Pancreas (tissue), 10 donors: ENCODE results near the gene ARIH2. TPM values are rescaled to one million over a fixed set of nuclear protein-coding genes. Genes with fewer than 3 reads are reported as not detected.

Source experiments
- ATAC-seq, 4 donors: fragments of 200-7000 bp; cut with Tn5 transposase; one replicate each; pipeline versions ENCODE4 v1.8.0 to v1.9.1; 2020; ENCODE audit warnings: mild to moderate bottlenecking in 4 of 4, moderate library complexity in 4 of 4
- DNase-seq, 6 donors: peaks; one replicate each; pipeline ENCODE4 v3.0.0-alpha.2; 2020
- FAIRE-seq: peaks from 2 replicates; lab custom pipeline; 2012; peaks lifted over from hg19 to GRCh38; lab: Jason Lieb, UNC
- H3K27ac ChIP-seq, 4 donors: fragments of 200-600 bp; sonication (generic); 1 replicate in 3 of 4; 2 replicates in 1 of 4; pipeline versions ENCODE4 v1.5.0 to v1.8.0; 2020
- H3K27me3 ChIP-seq, 4 donors: fragments of 200-600 bp; one replicate each; pipeline ENCODE4 v1.8.0; 2021
- H3K36me3 ChIP-seq, 3 donors: fragments of 200-600 bp; sonication (generic) in 1 of 3; one replicate each; pipeline versions ENCODE4 v1.5.0 to v1.8.0; 2020 to 2021
- H3K4me1 ChIP-seq, 3 donors: fragments of 200-600 bp; one replicate each; pipeline ENCODE4 v1.8.0; 2021
- H3K4me3 ChIP-seq, 4 donors: fragments of 200-600 bp; sonication (generic) in 2 of 4; one replicate each; pipeline versions ENCODE4 v1.5.0 to v1.8.0; 2020 to 2021
- H3K9me3 ChIP-seq, 4 donors: fragments of 200-600 bp; one replicate each; pipeline ENCODE4 v1.8.0; 2021
- CTCF ChIP-seq, 4 donors: fragments of 200-600 bp; sonication (generic) in 3 of 4; IDR thresholded peaks; one replicate each; pipeline versions ENCODE4 v1.5.0 to v1.8.0; 2021; ENCODE audit warnings: antibody characterized with exemption in 4 of 4
- WGBS, 2 donors: extraction: QIAGEN DNeasy Blood & Tissue Kit; methylation state at CpG; one replicate each; pipeline ENCODE4 v1.1.7; 2013; 5-methylcytosine and 5-hydroxymethylcytosine counted together
- intact Hi-C, 3 donors: fragments of 100-400 bp; cut with DNase I; formaldehyde crosslinking; loops; one replicate each; pipeline versions ENCODE4 v1.11.1 to v1.14.2; 2022
- polyA plus RNA-seq, 2 donors: library from polyadenylated mRNA; stranded (reverse); fragments of 200-250 nt; gene quantifications; one replicate each; pipeline ENCODE4 v1.2.3, GENCODE V29; 2013
- total RNA-seq, 6 donors: library from RNA; stranded (reverse); fragmentation: NEBNext Ultra II Directional in 4 of 6; extraction: Animal tissue kit (Norgen Biotek cat#: 25700) in 4 of 6; gene quantifications; one replicate each; pipeline versions ENCODE4 v1.2.1 to v1.2.4, GENCODE V29; 2021 to 2023
- donor health status: healthy with polysubstance abuse.
- donor health status: DM: no; HTN: no; CAD: no; lungs with moderate emphysema.
- donor health status: DM: no; HTN: no; CAD: no.
- donor health status: control.
- donor health status: control.
- donor health status: Bipolar disorder and iron deficiency.
- donor health status: DM: yes; HTN: yes; CAD: no.
- donor health status: DM: no; HTN: no; CAD: no.
- donor health status: DM: no; HTN: no; CAD: no.
- donor health status: DM: yes; HTN: yes; CAD: no.

Gene ARIH2
- total and polyA plus RNA-seq, 8 donors, result 33.3 to 53.6 (median 41.6) TPM

- no peaks in the 10 kb centered on the region for H3K9me3 ChIP-seq
- H3K27ac ChIP-seq, result peak overlapping the region; percentile 53 to 86 (median 68)
- peaks cover 7 to 19% (median 8%) of the 10 kb centered on the region in 3 donors for H3K4me1 ChIP-seq
- 5% methylated on average over 22 to 23 of the region's 23 CpGs for WGBS, 2 donors
- peaks cover 0 to 20% (median 11%) of the 10 kb centered on the region in 3 donors for H3K36me3 ChIP-seq
- peak overlapping the region; percentile 51 to 82 (median 69) for H3K4me3 ChIP-seq
- intact Hi-C loops, result no loop called here
- DNase-seq (peak in 1 of 6 donors; percentile 60), FAIRE-seq (no peak), ATAC-seq (no peak)
- TF ChIP-seq CTCF (IDR thresholded peaks at IDR 0.05), result no peak
- no peaks in the 10 kb centered on the region for H3K27me3 ChIP-seq
Measured at GRCh38 chr3:49017229-49017970, 98.8 kb downstream of the ARIH2 start.

- TF ChIP-seq CTCF (IDR thresholded peaks at IDR 0.05), result no peak
- peak within 1 kb of the TSS; percentile 53 to 86 (median 68) for H3K27ac ChIP-seq
- 0% methylated on average over 77 to 85 of the region's 85 CpGs for WGBS, 2 donors
- FAIRE-seq (no peak), ATAC-seq (peak; percentile 5 to 33 (median 8)), DNase-seq (peak; percentile 60 to 90 (median 73))
- no peaks in the 10 kb centered on the region for H3K9me3 ChIP-seq
- intact Hi-C loops, result no loop called here
- H3K36me3 ChIP-seq, result peaks cover 0 to 20% (median 11%) of the 10 kb centered on the region in 3 donors
- H3K4me3 ChIP-seq, result peak within 1 kb of the TSS; percentile 51 to 82 (median 69)
- peaks cover 3 to 25% (median 7%) of the 10 kb centered on the region in 3 donors for H3K4me1 ChIP-seq
- no peaks in the 10 kb centered on the region for H3K27me3 ChIP-seq
Measured at GRCh38 chr3:49017971-49018706, 99.5 kb downstream of the ARIH2 start, which contains the start of gene DALRD3. Gene DALRD3 (minus strand): TSS chr3:49018580. CDS start chr3:49018564, 16 bp downstream.

- Histone ChIP-seq H3K36me3 (peaks cover 0 to 21% (median 11%) of the 10 kb centered on the region in 3 donors), H3K9me3 (no peaks in the 10 kb centered on the region), H3K4me3 (peak overlapping the region; percentile 51 to 82 (median 69)), H3K27me3 (no peaks in the 10 kb centered on the region), H3K4me1 (peaks cover 3 to 28% (median 7%) of the 10 kb centered on the region in 3 donors), H3K27ac (peak overlapping the region; percentile 53 to 86 (median 68))
- intact Hi-C loops, result no loop called here
- TF ChIP-seq CTCF (IDR thresholded peaks at IDR 0.05), result no peak
- WGBS, 2 donors, result 1 to 2% methylated on average over 18 of the region's 18 CpGs
- FAIRE-seq (no peak), ATAC-seq (no peak), DNase-seq (no peak)
Measured at GRCh38 chr3:49018707-49019006, 100.0 kb downstream of the ARIH2 start.

- intact Hi-C loops, result loop anchor here in 1 of 3 donors (10.0 kb wide), 1 partner anchor 75 kb away; the partner anchor contains the start of gene QRICH1
- peak in 1 of 6 donors; percentile 28 for DNase-seq
- peaks cover 0 to 28% (median 10%) of the 10 kb centered on the region in 3 donors for H3K36me3 ChIP-seq
Measured at GRCh38 chr3:49019941-49020329, 101.3 kb downstream of the ARIH2 start.

More at GRCh38 chr3:49019941-49020329, 101.3 kb downstream of the ARIH2 start:
- peaks cover 3 to 28% (median 7%) of the 10 kb centered on the region in 3 donors for H3K4me1 ChIP-seq
- no peaks in the 10 kb centered on the region for H3K9me3 ChIP-seq
- FAIRE-seq, result no peak
- peak overlapping the region; percentile 94 to 100 (median 99) for H3K27ac ChIP-seq
- peak overlapping the region in 3 of 4 donors; percentile 88 to 95 (median 95) for H3K4me3 ChIP-seq
- no peaks in the 10 kb centered on the region for H3K27me3 ChIP-seq
- WGBS, 2 donors, result 20 to 29% methylated on average over 12 of the region's 12 CpGs
- no peak for ATAC-seq
- TF ChIP-seq CTCF (IDR thresholded peaks at IDR 0.05), result no peak
